MM.1S (cell line): ENCODE results near the gene PRRG4.
"Not testable (repeated sequence)": the region's sequence is repeated elsewhere in the genome, so short reads cannot be mapped to it uniquely, and the experiment has no call there.

Source experiments
- DNase-seq: peaks from one replicate; pipeline ENCODE4 v3.0.0-alpha.2; 2015
- H2AFZ ChIP-seq: fragments of 300-600 bp; sonication (generic); 2 replicates; pipeline ENCODE4 v1.6.0; 2016; ENCODE audit warnings: antibody characterized with exemption, low read length
- H3F3A ChIP-seq: fragments of 300-600 bp; sonication (generic); 2 replicates; pipeline ENCODE4 v1.6.1; 2016; ENCODE audit warnings: mild to moderate bottlenecking, antibody characterized with exemption, low read length, moderate library complexity, mixed read lengths; ENCODE audit not compliant: insufficient read depth
- H3K27ac ChIP-seq: fragments of 300-600 bp; sonication (generic); 2 replicates; pipeline ENCODE4 v1.5.1; 2016; ENCODE audit warnings: mild to moderate bottlenecking, low read length
- H3K27me3 ChIP-seq: fragments of 300-600 bp; sonication (generic); replicated peaks from 2 replicates; pipeline ENCODE4 v1.6.0; 2016; ENCODE audit warnings: low read length; ENCODE audit not compliant: insufficient read depth
- H3K36me3 ChIP-seq: fragments of 300-600 bp; sonication (generic); replicated peaks from 2 replicates; pipeline ENCODE4 v1.6.1; 2016; ENCODE audit warnings: mild to moderate bottlenecking, low read length, mixed read lengths; ENCODE audit not compliant: insufficient read depth
- H3K4me1 ChIP-seq: fragments of 300-600 bp; sonication (generic); 2 replicates; pipeline ENCODE4 v1.6.1; 2016; ENCODE audit warnings: low read length, mixed read lengths
- H3K4me2 ChIP-seq: fragments of 300-600 bp; sonication (generic); 2 replicates; pipeline ENCODE4 v1.6.0; 2016; ENCODE audit warnings: low read depth, low read length
- H3K4me3 ChIP-seq: fragments of 300-600 bp; sonication (generic); 2 replicates; pipeline ENCODE4 v1.5.1; 2016; ENCODE audit warnings: low read length, mixed read lengths
- H3K79me2 ChIP-seq: fragments of 300-600 bp; sonication (generic); 2 replicates; pipeline ENCODE4 v1.6.1; 2016; ENCODE audit warnings: mixed run types, low read length, mixed read lengths
- H3K9ac ChIP-seq: fragments of 300-600 bp; sonication (generic); 2 replicates; pipeline ENCODE4 v1.6.1; 2016; ENCODE audit warnings: low read length, mixed read lengths
- H3K9me2 ChIP-seq: fragments of 300-600 bp; sonication (generic); replicated peaks from 2 replicates; pipeline ENCODE4 v1.6.1; 2016; ENCODE audit warnings: mild to moderate bottlenecking, low read length, mixed read lengths; ENCODE audit not compliant: insufficient read depth
- H3K9me3 ChIP-seq: fragments of 300-600 bp; sonication (generic); replicated peaks from 2 replicates; pipeline ENCODE4 v1.6.1; 2016; ENCODE audit warnings: mild to moderate bottlenecking, low read length, mixed read lengths; ENCODE audit not compliant: insufficient read depth
- H4K20me1 ChIP-seq: fragments of 300-600 bp; sonication (generic); 2 replicates; pipeline ENCODE4 v1.6.1; 2016; ENCODE audit warnings: mild to moderate bottlenecking, low read length, moderate library complexity, mixed read lengths; ENCODE audit not compliant: insufficient read depth
- CTCF ChIP-seq: fragments of 300-600 bp; sonication (generic); IDR thresholded peaks from 2 replicates; pipeline ENCODE4 v1.5.1; 2016; ENCODE audit warnings: antibody characterized with exemption, low read length, mixed read lengths
- EZH2 ChIP-seq: fragments of 300-600 bp; sonication (generic); optimal IDR thresholded peaks from 2 replicates; pipeline ENCODE3; 2017; ENCODE audit warnings: low read depth, mild to moderate bottlenecking, antibody characterized with exemption, low read length, mixed read lengths
- EZH2phosphoT487 ChIP-seq: fragments of 300-600 bp; sonication (generic); IDR thresholded peaks from 2 replicates; pipeline ENCODE4 v1.6.1; 2018; ENCODE audit warnings: antibody characterized with exemption, low read length

Gene PRRG4

GRCh38 chr11:32820497-32820896, 9.2 kb upstream of the PRRG4 start:
- Histone ChIP-seq H3K79me2 (no peaks in the 10 kb centered on the region), H3K27ac (no peak overlapping the region), H3K4me1 (peaks cover 7% of the 10 kb centered on the region), H3K9me2 (no peaks in the 10 kb centered on the region), H3K4me3 (no peak overlapping the region), H3F3A (peaks cover 4% of the 10 kb centered on the region; the same call in 1 of the 2 replicates), H3K36me3 (no peaks in the 10 kb centered on the region), H4K20me1 (no peaks in the 10 kb centered on the region), H3K9ac (no peak overlapping the region), H3K9me3 (no peaks in the 10 kb centered on the region), H2AFZ (no peak overlapping the region), H3K4me2 (no peak overlapping the region), H3K27me3 (no peaks in the 10 kb centered on the region)
- TF ChIP-seq EZH2: no peak
- TF ChIP-seq EZH2phosphoT487: no peak
- no peak for TF ChIP-seq CTCF
- no peak for DNase-seq

- TF ChIP-seq EZH2: no peak
- no peak for TF ChIP-seq CTCF
- no peak for TF ChIP-seq EZH2phosphoT487
- Histone ChIP-seq H3K4me3 (peak overlapping the region; percentile 37), H3K79me2 (no peaks in the 10 kb centered on the region), H3K4me2 (peak overlapping the region; percentile 72), H3K9ac (peak overlapping the region; percentile 29; the same call in 1 of the 2 replicates), H3K9me2 (no peaks in the 10 kb centered on the region), H3F3A (peaks cover 4% of the 10 kb centered on the region; the same call in 1 of the 2 replicates), H3K4me1 (peaks cover 7% of the 10 kb centered on the region), H2AFZ (peak overlapping the region; percentile 3), H3K36me3 (no peaks in the 10 kb centered on the region), H4K20me1 (no peaks in the 10 kb centered on the region), H3K27ac (peak overlapping the region; percentile 23; the same call in 1 of the 2 replicates), H3K9me3 (no peaks in the 10 kb centered on the region), H3K27me3 (no peaks in the 10 kb centered on the region)
- DNase-seq: no peak
Observed at GRCh38 chr11:32821517-32821916, 8.2 kb upstream of the PRRG4 start.

GRCh38 chr11:32821917-32822560, 7.7 kb upstream of the PRRG4 start:
- H3K9ac ChIP-seq: peak overlapping the region; percentile 29; the same call in 1 of the 2 replicates
- TF ChIP-seq EZH2phosphoT487: no peak
- no peak for TF ChIP-seq EZH2
- no peak for TF ChIP-seq CTCF
- no peaks in the 10 kb centered on the region for H3K27me3 ChIP-seq
- peak overlapping the region; percentile 23; the same call in 1 of the 2 replicates for H3K27ac ChIP-seq
- H3K79me2 ChIP-seq: no peaks in the 10 kb centered on the region
- peak overlapping the region; percentile 3 for H2AFZ ChIP-seq
- no peaks in the 10 kb centered on the region for H3K36me3 ChIP-seq
- no peaks in the 10 kb centered on the region for H4K20me1 ChIP-seq
- peak overlapping the region; percentile 37 for H3K4me3 ChIP-seq
- no peaks in the 10 kb centered on the region for H3K9me3 ChIP-seq
- H3K9me2 ChIP-seq: no peaks in the 10 kb centered on the region
- peak overlapping the region; percentile 72 for H3K4me2 ChIP-seq
- peaks cover 4% of the 10 kb centered on the region; the same call in 1 of the 2 replicates for H3F3A ChIP-seq
- peaks cover 7% of the 10 kb centered on the region for H3K4me1 ChIP-seq
- peak; percentile 37 for DNase-seq

- H3F3A ChIP-seq, H3K27me3 ChIP-seq, H4K20me1 ChIP-seq, H3K4me2 ChIP-seq, H3K9ac ChIP-seq, H3K27ac ChIP-seq, H3K36me3 ChIP-seq, H3K79me2 ChIP-seq, DNase-seq, H3K4me3 ChIP-seq, H3K9me3 ChIP-seq, H3K9me2 ChIP-seq, H2AFZ ChIP-seq, H3K4me1 ChIP-seq: not testable (repeated sequence)
Observed at GRCh38 chr11:32823617-32824016, 6.1 kb upstream of the PRRG4 start.
